ENCODE measurements around the gene A2M.

A2M gene

DNA sequence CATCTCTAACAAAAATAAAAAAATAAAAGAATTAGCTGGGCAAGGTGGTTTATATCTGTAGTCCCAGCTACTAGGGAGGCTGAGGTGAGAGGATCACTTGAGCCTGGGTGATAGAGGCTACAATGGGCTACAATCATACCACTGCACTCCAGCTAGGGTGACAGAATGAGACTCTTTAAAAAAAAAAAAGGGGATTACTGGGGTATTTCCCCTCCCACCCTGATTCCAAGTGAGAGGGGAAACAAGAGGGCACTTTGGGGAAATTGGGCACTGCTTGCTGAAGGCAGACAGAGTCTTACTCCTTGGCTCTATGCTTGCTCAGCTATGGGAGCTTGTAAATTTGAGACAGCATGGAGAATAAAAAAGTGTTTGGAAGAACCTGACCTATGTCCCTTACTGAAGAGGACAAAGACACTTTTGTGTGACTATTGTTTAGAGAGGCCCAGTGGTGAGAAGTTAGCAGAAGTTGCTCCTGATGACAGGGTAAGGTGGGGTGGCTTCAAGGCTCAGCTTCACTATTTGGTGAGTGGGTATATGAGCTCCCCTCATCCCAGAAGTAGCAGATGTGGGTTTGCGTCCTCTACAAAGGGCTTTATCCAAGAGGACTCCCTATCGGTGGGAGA is 82.3 kb downstream of the A2M start:
- no peak for DNase-seq

DNA sequence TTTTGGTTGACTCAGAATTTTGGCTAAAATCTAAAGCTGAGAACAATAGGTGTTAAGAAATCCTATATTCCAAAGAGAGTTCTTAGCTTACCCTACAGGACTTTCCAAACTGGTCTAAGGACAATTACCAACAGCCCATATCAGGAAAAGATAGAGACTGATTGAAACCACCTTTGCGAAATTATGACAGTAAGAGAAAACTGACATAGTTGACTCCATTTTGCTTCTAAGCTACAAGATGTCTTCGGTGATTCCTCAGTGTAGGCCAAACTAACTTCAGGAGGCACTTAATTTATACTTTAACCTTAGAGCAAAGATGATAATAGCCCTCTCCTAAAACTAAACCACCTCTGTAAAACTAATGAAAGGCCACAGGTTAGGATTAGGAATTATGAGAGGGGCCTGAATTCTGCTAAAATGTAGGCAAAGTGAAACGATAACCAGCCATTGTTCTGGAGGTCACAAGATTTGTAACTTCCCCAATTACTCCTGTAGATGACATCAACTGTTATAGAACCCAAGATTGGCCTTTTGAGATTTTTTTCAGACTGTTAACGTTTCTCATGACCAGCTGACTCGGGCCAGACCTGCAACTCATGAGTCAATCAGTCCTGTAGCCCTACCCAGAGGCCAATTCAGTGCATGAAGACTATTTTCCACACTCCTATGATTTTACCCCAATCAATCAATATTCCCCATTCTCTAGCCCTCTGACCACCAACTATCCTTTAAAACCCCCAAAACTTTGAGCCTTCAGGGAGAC is 83.3 kb downstream of the A2M start:
- DNase-seq = no peak

DNA sequence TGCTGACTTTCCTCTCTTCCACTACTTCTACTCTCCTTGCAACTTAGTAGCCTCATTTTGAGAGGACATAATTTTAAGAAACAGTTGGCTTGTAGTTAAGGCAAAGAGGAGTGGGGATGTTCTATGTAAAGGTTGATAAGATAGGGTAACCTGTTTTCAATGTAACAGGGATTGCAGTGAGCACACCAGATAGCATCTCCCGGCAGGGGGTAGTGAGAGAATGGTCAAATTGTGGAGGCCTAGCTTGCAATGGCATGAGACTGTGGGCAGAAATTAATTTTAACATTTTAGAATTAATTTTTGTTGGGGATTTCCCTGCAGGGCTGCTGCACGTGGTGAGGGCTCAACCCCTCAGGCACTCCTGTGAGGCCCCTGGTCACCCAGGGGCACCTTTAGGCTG is 84.9 kb downstream of the A2M start:
- no peak for DNase-seq

DNA sequence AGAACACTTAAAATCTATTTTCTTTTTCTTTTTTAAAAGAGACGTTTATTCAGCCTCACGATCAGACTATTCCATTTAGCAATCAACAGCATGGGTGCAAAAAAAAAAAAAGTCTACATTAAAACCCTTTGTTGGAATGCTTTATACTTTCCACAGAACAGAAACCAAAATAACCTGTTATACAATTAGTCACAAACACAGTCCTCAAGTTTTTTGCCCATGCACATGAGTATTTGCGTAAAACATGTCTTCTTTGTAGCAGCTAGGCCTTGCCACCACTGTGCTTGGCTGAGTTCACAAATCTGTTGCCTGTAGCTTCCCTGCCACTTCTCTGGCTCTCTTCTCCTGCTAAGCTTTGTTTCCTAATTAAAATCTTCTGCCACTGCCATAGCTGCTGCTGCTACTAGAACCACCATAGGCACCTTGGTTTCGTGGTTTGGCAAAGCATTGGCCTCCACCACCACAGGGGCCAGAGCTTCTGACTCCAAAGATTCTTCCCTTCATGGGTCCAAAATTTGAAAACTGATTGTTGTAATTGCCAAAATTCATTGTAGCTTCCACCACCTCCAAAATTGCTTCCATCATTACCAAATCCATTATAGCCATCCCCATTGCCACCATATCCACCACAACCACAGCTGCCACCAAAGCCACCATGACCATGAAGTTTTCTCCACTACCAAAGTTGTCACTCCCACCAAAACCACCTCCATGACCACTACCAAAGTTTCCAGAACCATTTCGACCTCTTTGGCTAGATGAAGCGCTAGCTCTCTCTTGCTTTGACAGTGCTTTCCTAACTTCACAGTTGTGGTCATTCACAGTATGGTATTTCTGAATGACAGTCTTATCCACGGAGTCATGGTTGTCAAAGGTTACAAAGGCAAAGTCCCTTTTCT is 88.3 kb downstream of the A2M start:
- no peak for DNase-seq

DNA sequence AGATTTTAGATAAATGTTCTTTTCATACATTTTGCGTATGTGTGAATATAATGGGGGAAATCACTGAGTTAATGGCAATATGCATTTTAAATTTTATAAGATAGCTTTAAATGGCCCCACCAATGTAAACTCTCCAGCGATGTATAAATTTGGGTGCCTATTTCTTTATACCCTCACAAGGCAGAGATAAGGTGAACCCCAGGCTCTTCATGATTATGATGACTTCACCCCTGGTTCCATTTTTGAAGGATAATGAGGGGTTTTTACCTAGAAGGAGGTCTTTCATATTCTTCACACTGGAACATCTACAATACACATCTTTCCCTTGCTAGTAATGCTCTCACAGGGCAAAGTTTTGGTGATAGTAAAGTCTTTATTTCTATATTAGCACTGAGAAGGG is 91.2 kb downstream of the A2M start:
- DNase-seq = no peak

DNA sequence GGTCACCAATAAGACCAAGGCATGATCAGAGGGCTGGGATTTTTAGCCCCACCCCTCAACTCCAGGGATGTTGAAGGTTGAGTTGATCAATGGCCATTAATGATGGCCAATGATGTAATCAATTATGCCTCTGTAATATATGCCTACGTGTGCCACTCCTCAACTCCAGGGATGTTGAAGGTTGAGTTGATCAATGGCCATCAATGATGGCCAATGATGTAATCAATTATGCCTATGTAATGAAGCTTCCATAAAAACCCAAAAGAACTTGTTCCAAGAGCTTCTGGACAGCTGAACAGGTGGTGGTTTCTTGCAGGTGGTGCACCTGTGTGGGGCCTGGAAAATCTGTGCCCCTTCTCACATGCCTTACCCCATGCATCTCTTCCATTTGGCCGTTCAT is 93.1 kb downstream of the A2M start:
- no peak for DNase-seq
